GM12891 (cell line): ENCODE measurements around the gene TNFSF15.
"Not testable (repeated sequence)": the region's sequence is repeated elsewhere in the genome, so short reads cannot be mapped to it uniquely, and the experiment has no call there.

Experiments
- DNase-seq: peaks from one replicate; pipeline ENCODE4 v3.0.0; 2011; ENCODE audit warnings: low spot score; ENCODE audit not compliant: insufficient read length
- FAIRE-seq: peaks from 2 replicates; lab custom pipeline; 2011; peaks lifted over from hg19 to GRCh38; lab: Jason Lieb, UNC
- PAX5 ChIP-seq: IDR thresholded peaks from 2 replicates; pipeline ENCODE4 v1.6.1; 2011; ENCODE audit warnings: low read length, moderate library complexity, mild to moderate bottlenecking; ENCODE audit not compliant: insufficient read depth, severe bottlenecking
- POLR2A ChIP-seq: IDR thresholded peaks from 2 replicates; pipeline ENCODE4 v1.6.1; 2011; ENCODE audit warnings: low read depth, low read length, control low read depth
- POLR2AphosphoS5 ChIP-seq: IDR thresholded peaks from 2 replicates; pipeline ENCODE4 v1.6.1; 2011; ENCODE audit warnings: low read depth, low read length, control low read depth
- POU2F2 ChIP-seq: IDR thresholded peaks from 2 replicates; pipeline ENCODE4 v1.6.1; 2011; ENCODE audit warnings: low read depth, mild to moderate bottlenecking, control low read depth, low read length, moderate library complexity
- SPI1 ChIP-seq: IDR thresholded peaks from 2 replicates; pipeline ENCODE4 v1.6.1; 2011; ENCODE audit warnings: low read depth, low read length, control low read depth
- TAF1 ChIP-seq: IDR thresholded peaks from 2 replicates; pipeline ENCODE4 v1.6.1; 2011; ENCODE audit warnings: low read depth, low read length, control low read depth

The TNFSF15 gene

DNA sequence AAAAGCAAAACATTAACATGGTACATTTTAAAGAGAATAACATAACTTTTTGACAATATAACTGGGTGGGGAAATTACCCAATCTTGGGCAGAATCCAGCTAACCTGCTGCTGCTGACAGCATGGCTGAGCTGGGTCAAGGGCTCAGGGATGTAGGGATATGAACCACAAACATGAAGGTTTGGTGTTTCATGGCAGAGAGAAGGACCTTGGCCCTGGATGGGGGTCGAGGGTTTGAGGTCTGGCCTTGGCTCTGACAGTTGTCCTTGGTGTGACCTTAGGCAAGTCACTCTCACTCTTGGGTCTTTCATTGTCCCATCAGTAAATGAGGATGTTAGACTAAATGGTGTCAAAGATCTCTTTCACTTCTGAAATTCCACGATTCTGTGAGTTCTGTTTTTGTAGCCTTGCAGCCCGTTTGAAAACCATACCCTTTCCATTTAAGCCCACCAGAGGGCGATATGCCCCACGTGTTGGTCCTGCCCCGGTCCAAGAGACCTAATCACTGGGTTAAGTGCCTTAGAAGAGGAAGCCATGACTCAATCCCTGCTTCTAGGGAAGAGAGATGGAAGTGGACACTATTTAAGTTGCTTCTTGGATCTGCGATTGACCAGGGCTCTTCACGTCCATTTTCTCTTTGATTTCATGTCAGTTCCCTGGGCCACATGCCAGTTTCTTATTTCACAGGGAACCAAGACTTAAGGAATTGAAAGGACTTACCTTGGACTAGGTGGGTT lies 67.1 kb downstream of the TNFSF15 start:
- peak; percentile 35 for DNase-seq
- no peak for TF ChIP-seq POLR2A
- TF ChIP-seq TAF1: no peak
- no peak for TF ChIP-seq PAX5
- TF ChIP-seq POU2F2: no peak
- TF ChIP-seq SPI1: peak; percentile 47; the same call in 1 of the 2 replicates
- no peak for TF ChIP-seq POLR2AphosphoS5
- peak; percentile 95 for FAIRE-seq

DNA sequence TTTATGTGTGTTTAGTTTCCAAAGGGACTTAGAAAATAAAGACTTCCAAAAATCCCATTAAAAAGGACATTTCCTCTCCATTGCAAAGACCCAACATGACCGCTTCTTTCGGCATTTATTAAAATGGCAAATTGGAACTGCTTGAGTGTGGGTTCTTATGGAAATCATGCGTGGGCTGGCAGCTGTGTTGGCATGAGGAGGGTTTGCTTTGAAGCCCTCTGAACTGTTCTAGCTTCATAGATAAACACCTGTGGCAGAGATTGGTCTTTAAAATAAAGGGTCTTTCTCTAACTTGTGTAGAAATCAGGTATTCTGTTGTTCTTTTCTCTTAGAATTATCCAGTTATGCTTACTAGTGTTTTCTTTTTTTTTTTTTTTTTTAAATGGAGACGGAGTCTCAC lies 68.0 kb downstream of the TNFSF15 start:
- TF ChIP-seq TAF1: no peak
- TF ChIP-seq POLR2A: no peak
- TF ChIP-seq PAX5: no peak
- no peak for TF ChIP-seq SPI1
- no peak for TF ChIP-seq POU2F2
- TF ChIP-seq POLR2AphosphoS5: no peak
- DNase-seq: no peak
- FAIRE-seq: no peak

DNA sequence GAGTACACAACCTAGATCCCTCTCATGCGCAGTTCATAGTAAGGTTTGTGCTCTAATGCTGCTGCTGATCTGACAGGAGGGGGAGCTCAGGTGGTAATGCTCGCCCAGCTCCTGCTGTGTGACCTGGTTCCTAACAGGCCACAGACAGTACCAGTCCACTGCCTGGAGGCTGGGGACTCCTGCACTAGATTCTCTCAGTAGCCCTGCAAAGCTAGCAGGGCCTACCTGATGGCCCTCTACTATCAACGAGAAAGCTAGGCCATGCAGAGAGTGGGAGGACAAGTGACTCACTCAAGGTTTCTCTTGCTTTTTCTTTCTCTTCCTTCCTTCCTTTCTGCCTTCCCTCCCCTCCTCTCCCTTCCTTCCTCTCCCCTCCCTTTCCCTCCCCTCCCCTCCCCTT lies 68.7 kb downstream of the TNFSF15 start:
- DNase-seq (no peak), FAIRE-seq (no peak)

DNA sequence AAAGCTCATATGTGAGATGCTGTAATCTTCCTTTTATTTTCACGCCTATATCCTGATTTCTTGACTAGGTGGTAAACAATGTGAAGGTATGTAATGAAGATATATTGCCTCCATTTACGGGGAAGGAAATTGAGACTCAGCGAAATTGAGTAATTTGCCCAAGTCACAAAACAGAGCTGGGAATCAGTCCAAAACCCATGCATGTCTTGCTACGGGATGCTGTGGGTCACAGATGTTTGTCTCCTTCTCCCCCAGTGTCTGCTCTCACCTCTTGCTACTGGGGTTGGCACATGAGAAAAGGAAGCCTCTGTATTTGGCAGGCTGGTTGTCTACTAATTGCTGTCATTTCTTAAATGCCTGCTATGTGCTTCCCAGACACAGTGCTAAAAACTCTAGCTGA lies 70.1 kb downstream of the TNFSF15 start:
- DNase-seq: no peak
- no peak for FAIRE-seq
- no peak for TF ChIP-seq PAX5
- no peak for TF ChIP-seq SPI1
- TF ChIP-seq POU2F2: no peak
- no peak for TF ChIP-seq TAF1
- TF ChIP-seq POLR2AphosphoS5: no peak
- no peak for TF ChIP-seq POLR2A

More for the DNA sequence above, 68.7 kb downstream of the TNFSF15 start:
- no peak for TF ChIP-seq POLR2A
- TF ChIP-seq POU2F2: no peak
- TF ChIP-seq TAF1: no peak
- TF ChIP-seq PAX5: no peak
- TF ChIP-seq POLR2AphosphoS5: no peak
- no peak for TF ChIP-seq SPI1

DNA sequence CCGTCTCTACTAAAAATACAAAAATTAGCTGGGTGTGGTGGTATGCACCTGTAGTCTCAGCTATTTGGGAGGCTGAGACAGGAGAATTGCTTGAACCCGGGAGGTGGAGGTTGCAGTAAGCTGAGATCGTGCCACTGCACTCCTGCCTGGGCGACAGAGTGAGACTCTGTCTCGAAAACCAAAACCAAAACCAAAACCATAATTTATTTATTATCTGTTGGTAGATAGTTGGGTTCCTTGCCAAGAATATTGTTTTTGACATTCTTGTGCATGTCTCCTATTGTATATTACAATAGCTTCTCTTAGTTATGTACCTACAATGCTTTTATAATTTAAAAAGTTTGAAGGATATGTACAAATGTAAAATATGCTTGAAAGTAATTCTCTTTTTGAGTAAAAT lies 70.7 kb downstream of the TNFSF15 start:
- not testable (repeated sequence) for DNase-seq, FAIRE-seq
